Activated CD4-positive, alpha-beta T cell treated with anti-CD3 and anti-CD28 coated beads, Interleukin-2, amount 50 U/mL, for 16 hours (primary cell): ENCODE results near the gene ZZZ3.
"Not testable (repeated sequence)": the region's sequence is repeated elsewhere in the genome, so short reads cannot be mapped to it uniquely, and the experiment has no call there.

ENCODE experiments used
- DNase-seq: peaks from one replicate; pipeline ENCODE4 v3.0.0-alpha.2; 2020

ZZZ3 gene

DNA sequence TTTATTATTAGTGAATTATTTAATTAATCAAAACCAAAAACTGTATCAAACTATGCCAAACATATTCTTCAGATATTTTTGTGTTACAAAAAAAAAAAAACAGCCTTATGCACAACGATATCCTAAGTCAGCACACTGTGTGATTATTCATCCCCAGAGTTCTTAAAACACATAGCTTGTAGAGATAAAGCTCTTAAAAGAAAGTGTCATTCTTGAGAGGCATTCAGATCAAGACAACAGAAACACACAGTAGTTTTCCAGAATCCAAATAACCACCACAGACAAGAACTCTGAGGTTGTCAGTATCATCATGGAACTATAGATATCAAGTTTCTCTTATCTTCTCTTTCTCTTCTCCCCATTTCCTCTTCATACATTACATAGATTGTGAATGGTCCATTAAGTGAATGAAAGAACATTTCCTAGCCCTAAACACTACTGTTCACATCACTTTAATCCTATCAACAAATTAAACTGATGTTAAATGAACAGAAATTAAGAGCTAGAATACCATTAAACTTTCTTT is 13.5 kb downstream of the ZZZ3 start:
- DNase-seq = no peak

DNA sequence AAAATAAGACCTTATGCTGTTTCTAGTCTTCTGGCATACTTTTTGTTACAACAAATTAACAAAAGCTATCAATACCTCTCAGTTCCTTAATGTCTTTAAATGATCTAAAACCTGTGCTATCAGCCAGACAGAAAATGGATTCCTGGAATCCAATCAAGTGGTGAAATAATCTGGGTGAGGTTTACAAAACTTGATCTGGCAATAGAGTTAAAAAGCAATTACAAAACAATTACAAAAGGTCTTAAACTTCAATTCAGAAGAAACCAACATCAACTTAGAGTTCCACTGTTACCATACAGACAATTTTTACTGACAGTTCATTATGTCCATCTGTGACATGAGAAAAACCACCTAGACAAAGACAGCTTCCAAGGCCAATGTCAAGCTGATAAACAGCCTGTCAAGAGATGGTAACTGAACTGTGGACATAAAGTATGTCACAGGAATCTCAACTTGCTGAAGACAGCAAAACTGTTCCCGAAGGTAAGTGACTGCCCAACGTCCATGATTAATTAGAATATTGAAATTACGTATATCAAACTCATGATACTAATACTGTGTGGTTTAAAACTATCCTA is 17.4 kb downstream of the ZZZ3 start:
- no peak for DNase-seq

DNA sequence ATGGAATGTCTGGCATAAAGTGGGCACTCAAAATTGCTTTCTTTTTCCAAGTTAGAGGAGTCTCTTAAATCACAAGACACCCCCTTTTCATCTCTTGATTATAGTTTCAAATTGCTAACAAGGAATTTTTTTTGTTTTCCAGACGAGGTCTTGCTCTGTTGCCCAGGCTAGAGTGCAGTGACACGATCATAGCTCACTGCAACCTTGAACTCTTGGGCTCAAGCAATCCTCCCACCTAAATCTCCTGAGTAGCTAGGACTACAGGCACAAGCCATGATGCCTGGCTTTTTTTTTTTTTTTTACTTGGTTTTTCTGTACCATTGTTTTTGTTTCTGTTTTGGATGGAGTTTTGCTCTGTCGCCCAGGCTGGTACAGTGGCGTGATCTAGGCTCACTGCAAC is 20.8 kb downstream of the ZZZ3 start:
- DNase-seq = no peak

DNA sequence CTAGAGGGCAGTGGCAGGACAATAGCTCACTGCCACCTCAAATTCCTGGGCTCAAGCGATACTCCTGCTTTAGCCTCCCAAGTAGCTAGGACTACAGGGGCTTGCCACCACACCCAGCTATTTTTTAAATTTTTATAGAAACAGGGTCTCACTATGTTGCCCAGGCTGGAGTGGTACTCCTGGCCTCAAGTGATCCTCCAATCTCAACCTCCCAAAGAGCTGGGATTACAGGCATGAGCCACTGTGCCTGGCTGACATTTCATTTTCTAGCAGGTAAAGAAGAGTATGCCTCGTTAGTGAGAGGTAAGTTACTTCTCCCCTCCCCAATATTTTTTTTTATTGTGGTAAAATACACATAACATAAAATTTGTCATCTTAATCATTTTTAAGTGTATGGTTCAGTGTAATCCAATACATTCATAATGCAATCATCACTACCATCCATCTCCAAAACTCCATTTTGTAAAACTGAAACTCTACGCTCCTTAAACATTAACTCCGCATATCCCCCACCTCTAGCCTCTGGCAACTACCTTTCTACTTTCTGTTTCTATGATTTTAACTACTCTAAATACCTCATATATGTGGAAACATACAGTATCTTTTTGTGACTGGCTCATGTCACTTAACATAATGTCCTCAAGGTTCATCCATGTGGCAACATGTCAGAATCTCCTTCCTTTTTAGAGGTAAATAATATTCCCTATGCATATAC is 22.4 kb downstream of the ZZZ3 start:
- DNase-seq = no peak

DNA sequence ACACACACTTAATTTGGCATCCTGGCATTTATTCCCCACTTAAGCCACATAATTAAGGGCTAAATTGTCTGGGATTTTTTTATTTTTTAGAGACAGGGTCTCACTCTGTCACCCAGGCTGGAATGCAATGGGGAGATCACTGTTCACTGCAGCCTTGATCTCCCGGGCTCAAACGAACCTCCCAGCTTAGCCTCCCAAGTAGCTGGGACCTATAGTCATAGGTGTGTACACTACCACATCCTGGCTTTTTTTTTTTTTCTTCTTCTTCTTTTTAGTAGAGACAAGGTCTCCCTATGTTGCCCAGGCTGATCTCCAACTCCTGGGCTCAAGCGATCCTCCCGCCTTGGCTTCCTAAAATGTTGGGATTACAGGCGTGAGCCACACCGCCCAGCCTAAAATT is 24.2 kb downstream of the ZZZ3 start:
- DNase-seq = no peak

DNA sequence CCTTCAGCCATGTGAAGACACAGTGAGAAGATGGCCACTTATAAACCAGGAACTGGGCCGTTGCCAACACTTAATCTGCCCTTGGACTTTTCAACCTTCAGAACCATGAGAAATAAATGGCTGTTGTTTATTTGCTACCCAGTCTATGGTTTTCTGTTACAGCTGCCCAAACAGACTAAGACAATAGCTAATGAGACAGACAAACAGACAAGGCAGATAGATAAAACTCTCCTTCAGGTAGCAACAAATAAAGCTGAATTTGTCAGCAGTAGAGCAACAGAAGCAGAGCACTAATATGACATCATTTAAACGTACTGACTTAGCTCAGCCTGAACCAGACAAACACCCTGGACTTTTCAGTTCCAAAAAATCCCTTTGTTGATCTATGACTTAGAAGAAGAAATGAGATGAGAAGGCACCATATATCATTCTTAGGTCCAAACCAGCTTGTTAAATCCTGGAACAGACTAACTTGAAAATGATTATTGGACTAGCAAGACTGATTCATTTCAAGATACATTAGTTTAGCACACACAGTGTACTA is 27.0 kb downstream of the ZZZ3 start:
- no peak for DNase-seq

DNA sequence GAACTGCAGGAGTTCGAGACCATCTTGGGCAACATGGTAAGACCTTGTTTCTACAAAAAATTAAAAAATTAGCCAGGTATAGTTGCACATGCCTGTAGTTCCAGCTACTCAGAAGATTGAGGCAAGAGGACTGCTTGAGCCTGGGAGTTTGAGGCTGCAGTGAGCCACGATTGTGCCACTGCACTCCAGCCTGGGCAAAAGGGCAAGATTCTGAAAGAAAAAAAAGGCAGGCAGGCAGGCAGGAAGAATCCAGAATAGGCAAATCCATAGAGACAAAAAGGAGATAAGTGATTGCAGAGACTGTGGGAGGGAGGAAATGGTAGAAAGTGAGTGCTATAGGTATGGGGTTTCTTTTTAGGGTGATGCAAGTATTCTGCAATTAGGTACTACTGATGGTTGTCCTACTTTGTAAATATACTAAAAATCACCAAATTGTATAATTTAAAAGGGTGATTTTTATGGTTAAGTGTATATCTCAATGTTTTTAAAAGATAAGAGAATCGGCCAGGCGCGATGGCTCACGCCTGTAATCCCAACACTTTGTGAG is 29.4 kb downstream of the ZZZ3 start:
- DNase-seq = no peak

DNA sequence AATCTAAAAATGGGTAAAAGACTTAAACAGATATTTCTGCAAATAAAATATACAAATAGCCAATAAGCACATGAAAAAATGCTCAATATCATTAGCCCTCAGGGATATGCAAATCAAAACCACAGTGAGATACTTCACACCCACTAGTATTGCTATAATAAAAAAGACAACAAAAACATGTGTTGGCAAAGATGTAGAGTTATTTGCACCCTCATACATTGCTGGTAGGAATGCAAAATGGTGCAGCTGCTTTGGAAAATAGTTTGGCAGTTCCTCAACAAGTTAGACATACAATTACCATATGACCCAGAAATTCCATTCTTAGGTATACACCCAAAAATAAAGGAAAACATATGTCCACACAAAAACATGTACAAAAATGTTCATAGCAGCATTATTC is 30.2 kb downstream of the ZZZ3 start:
- no peak for DNase-seq

DNA sequence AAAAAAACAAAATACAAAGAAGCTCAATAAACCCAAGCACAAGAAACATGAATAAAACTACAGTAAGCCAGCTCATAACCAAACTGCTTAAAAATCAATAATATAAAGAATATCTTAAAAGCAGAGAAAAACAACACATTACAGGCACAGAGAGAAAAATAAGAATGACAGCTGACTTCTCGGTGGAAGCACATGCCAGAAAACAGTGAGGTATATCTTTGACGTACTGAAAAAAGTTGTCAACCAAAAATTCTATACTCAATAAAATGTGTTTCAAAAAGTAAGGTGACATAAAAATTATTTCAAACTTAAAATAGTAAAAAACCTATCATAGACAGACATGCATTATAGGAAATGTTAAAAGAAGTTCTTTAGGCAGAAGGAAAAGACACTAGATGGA is 33.3 kb downstream of the ZZZ3 start:
- DNase-seq = no peak

DNA sequence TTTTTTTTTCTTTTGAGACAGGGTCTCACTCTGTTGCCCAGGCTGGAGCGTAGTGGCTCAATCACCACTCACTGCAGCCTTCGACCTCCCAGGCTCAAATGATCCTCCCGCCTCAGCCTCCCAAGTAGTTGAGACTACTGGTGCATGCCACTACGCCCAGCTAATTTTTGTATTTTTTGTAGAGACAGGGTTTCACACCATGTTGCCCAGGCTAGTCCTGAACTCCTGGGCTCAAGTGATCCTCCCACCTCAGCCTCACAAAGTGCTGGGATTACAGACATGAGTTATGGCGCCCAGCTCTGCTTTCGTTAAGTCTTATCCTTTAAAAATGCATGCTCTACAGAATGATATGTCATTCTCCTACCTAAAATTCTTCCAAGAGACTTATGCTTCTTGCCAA is 36.2 kb downstream of the ZZZ3 start:
- not testable (repeated sequence) for DNase-seq

DNA sequence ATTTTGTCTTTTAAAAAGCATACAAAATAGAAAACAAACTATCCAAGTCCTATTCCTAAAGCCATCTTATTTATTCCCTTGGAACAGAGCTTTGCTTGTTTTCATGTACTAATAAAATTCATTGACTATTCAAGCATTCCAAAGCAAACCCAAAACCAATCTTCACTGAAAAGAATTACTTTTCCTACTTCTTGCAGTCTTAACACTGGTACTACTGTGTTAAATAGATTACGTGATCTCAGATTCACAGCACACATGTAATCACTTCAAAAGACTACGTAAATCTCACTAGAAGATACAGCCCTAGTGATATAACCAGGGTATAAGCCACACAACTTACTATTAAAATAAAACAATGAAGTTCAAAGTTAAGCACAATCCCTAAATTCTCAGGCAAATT is 39.0 kb downstream of the ZZZ3 start:
- DNase-seq = no peak

DNA sequence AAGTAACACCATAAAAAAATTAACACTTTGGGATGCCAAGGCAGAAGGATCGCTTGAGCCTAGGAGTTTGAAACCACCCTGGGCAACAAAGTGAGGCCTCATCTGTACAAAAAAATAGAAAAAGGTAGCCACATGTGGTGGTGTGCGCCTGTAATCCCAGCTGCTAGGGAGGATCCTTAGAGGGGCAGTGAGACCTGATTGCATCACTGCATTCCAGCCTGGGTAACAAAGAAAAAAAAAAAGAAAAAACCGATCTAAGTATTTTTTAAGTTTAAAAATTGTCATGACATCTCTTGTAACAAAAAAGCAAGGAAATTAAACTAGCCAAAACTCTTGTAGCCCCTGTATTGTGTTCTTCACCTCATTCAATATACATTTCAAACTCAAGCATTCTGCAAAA is 39.5 kb downstream of the ZZZ3 start:
- DNase-seq = no peak

DNA sequence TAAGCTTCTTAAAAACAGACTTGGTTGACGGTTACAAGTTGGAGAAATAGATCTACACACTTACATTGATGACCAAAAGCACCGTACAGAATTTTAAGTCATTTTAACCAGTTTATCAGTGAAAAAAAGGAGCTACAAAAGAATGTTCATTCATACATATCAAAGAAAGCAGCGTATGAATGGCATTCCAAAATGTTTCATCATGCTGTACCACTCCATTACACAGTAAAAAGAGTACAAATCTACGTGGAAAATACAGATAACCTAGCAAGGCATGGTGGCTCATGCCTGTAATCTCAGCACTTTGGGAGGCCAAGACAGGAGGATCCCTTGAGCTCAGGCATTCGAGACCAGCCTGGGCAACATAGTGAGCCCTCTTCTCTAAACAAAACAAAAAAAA is 40.3 kb downstream of the ZZZ3 start:
- no peak for DNase-seq

DNA sequence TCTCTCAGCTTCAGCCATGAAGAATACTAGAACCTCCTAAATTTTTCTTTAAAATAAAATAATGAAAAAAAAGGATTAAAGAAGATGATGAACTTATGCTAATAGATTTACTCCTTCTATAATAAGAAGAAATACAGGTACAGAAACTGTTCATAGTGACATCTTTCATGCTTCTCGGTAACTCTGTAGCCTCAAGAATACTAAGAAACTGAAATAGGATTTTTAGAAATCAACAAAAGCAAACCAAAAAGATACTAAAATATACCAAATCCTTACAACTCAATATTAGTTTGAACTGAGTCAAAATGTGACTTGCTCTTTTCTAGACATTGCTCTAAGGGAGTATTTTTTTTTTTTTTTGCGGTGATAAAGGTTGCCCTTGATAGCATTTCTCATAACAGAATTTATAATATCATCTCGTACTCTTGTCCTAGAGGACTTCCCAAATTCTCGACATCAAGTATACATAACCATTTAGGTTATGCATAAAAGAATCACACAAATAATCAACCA is 42.8 kb downstream of the ZZZ3 start:
- DNase-seq = peak; percentile 24

DNA sequence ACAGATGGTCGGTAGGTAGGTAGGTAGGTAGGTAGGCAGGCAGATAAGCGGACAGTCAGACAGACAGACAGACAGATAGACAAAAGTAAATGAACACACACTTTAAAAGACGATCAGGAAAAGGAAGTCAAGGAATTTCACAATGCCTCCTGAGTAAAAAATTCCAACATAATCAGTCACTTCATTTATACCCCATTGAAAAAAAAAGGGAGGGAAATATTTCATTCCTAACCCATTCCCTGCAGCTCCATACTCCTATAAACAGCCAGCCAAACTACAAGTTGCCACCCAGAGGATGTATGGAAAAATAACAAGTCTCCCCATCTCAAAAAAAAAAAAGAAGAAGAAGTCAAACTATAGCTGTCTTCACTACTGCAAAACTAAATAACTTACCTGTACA is 43.4 kb downstream of the ZZZ3 start:
- no peak for DNase-seq

DNA sequence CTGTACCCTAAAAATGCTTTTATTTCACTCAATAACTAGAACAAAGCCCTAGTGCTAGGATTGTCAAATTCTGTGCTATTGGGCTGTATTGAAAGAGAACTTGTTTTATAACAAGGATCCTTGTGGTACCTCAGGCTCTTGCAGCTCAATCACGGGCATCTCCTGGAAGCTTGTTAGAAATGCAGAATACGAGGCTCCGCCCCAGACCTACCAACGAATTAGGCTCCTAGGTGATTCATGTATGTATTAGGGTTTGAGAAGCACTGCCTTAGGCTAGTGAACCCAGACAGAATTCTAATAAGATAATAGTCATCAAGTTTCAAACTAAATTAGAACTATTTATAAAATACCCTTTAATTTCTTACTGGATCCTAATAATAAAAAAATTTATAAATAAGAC is 45.6 kb downstream of the ZZZ3 start:
- DNase-seq = no peak
